AG08396 (cell line): ENCODE data around the gene FIBCD1.

ENCODE experiments used
- DNase-seq: peaks from one replicate; pipeline ENCODE4 v3.0.0; 2012; ENCODE audit warnings: low spot score, mixed read lengths

Gene FIBCD1

DNA sequence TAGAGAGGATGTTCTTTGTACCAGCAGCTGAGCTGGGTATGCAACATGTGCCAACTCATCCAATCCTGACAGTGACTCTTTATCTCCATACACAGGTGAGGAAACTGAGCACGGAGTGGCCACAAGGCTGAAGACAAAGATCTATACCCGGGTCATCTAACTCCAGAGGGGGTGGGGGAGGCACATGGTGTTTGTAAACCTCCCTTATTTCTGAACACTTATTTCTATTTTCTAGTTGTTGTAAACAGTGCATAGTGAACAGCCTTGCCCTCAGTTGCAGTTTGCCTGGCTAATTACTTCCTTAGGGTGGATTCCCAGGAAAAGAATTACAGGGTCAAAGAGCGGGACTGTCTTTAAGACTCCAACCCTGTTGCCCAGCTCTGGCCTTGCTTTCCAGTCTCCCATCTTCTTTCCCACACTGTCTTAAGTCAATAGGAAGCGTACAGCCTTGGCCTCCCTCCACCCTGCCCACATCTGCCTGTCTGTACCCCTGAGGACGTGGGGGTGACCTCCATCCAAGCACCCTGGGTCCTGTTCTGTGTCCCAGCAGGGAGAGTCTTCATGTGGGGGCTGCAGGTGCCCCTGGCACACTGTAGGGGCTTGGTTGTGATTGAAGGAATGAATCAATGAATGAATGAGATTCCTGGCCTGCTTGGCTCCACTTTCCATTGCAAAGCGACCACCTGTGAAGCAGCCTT is 13.2 kb upstream of the FIBCD1 start:
- DNase-seq, result no peak

GRCh38 chr9:130950039-130950311 is 10.9 kb upstream of the FIBCD1 start:
- no peak for DNase-seq

GRCh38 chr9:130949188-130950038 is 10.4 kb upstream of the FIBCD1 start:
- no peak for DNase-seq

GRCh38 chr9:130948266-130948665 is 9.2 kb upstream of the FIBCD1 start:
- no peak for DNase-seq

GRCh38 chr9:130947618-130948140 is 8.6 kb upstream of the FIBCD1 start:
- DNase-seq, result no peak

- DNase-seq, result no peak
These were observed 7.9 kb upstream of the FIBCD1 start for GRCh38 chr9:130946766-130947617.

DNA sequence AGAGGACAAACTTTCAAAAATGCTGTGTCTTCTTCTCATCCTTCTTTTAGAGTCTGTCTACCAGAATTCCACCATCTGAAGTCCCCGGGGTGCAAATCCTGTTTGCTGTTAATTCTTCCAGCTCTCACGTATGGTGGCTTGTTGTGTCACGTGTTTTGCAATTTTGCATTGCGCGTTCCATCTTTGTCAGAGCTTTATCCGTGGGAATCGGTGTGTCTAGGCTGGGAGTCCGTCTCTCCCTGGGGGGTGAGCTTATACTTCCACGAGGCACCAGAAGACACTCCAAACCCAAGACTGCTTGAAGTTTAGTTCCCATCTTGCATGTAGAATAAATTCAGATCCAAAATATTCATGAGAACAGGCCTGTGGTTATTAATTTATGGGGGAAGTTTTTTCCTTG is 6.1 kb upstream of the FIBCD1 start:
- DNase-seq, result no peak

GRCh38 chr9:130944510-130945058 is 5.5 kb upstream of the FIBCD1 start:
- DNase-seq, result no peak

GRCh38 chr9:130943777-130944176 is 4.7 kb upstream of the FIBCD1 start:
- DNase-seq, result no peak

DNA sequence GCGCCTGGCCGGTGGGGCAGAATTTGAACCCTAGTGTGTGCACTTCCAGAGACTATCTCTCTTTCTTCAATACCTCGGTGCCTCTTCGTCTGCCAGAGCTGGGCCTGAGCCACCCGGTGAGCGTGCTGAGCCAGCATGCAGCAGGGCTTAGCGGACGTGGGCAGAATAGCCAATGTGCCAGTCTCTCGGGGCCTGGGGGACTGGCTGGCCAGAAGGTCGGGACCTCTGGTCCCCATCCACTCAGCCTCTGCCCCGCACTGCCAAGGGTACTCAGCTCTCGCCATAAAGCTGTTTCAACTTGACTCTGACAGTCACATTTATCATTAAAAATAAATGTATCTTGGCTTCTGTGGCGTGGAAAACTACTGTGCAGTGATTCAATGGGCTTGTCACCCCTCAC is 4.2 kb upstream of the FIBCD1 start:
- DNase-seq, result no peak

DNA sequence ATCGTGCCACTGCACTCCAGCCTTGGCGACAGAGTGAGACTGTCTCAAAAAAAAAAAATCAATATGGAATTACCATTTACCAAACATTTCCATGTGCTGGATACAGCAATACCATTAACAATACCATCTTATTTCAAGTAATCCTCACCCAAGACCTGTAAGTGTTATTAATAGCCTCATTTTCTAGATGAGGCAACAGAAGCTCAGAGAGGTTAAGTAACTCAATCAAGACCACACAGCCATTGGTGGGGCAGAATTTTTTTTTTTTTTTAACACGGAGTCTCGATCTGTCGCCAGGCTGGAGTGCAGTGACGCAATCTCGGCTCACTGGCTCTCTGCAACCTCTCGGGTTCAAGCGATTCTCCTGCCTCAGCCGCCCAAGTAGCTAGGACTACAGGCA is 3.6 kb upstream of the FIBCD1 start:
- no peak for DNase-seq

GRCh38 chr9:130942084-130942483 is 3.0 kb upstream of the FIBCD1 start:
- no peak for DNase-seq

DNA sequence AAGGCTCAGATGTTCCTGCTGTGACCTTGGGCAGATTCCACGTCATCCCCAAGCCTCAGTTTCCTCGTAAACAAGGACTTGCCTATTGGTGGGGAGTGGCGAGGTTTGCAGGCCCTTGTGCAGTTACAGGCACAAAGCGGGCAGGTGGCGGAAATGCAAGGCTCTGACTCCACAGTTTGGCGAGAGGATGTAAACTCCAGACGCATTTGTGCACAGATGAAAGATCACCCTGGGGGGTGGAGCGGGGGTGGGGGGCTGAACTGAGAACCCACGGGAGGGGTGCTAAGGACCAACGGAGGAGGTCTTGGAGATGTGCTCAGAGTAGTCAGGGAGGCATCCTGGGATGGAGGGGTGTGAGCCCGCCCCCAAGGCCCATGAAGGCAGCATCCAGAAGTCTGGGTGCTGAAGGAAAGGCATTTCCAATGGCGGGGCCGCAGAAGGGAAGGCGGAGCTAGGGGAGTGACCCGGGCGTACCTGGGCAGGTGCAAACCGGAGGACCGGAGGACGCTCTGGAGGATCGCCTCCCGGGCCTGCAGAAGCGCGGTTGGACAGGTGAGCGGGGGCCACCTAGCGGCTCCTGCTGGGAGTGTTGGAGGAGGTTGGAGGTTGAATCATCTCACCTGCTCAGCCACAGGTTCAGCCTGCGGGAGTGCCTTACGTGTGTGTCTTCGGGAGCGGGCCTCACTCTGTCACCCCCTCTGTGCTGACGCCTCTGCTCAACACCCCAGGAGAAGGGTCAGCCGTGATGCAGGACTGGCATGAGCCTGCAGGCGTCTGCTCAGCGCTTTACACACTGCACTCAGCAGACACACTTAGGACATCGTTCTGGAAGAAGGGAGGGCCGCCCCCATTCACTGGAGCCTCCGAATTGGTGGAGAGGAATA is 1.9 kb upstream of the FIBCD1 start:
- DNase-seq, result no peak

DNA sequence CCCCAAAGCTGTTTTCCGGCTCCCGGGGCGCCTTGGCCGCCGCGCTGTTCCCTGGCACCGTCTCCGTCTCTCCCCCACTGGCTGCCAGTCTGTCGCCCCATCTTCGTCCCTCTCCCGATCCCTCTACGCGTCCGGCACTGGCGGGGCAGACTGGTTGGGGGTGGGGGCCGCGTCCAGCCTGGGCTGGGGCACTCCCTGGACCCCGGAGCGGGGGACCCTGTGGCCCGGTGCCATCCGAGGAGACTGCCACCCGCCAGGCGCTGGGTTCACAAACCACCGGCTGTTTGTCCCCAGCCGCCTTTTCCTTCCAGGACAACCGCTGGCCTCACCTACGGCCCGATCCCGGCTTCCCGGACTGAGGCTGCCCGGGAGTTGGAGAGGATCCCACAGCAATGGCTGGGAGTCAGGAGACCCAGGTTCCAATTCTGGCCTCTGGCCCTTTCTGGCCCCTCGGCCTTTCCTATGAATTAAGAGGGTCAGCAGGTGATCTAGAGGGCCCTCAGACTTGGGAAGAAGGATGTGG is 1.0 kb upstream of the FIBCD1 start:
- DNase-seq, result no peak

DNA sequence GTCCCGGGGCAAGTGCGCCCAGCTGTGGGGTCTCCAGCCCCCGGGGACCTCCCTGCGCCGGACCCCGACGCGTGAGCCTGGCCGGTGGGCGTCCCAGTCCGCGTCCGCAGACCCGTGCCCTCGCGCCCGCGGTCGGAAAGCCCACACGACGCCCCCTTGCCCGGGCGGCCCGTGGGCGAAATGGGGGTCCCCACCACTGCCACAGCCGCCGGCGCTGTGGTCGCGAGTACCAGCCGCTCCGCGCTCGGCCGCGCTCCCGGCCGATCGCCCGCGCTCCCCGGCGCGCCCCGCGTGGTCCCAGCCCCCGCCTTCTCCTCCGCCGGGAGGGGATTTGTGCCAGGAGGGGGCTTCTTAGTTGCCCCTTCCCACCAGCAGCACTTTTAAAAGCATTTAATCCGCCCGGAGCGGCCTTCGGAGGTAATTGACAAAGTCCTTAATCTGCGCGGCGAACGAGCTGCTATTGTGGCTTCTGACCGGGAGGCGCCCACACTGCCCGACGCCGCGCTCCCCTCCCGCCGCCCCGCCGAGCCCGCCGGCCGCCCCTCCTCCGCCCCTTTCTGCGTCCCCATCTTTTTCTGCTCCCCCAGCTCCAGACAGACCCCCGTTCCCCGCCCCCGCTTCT is 469 bp upstream of the FIBCD1 start:
- DNase-seq, result no peak

GRCh38 chr9:130938184-130938651 is 829 bp downstream of the FIBCD1 start:
- no peak for DNase-seq

GRCh38 chr9:130937146-130938076 is 1.6 kb downstream of the FIBCD1 start:
- DNase-seq, result no peak

GRCh38 chr9:130936285-130937117 is 2.5 kb downstream of the FIBCD1 start:
- DNase-seq, result peak; percentile 78
